Stomach (tissue), 9 donors: ENCODE data around the gene LMNB1. TPM values are rescaled to one million over a fixed set of nuclear protein-coding genes. Genes with fewer than 3 reads are reported as not detected.

ENCODE experiments used
- DNase-seq, 2 donors: peaks; one replicate each; pipeline versions ENCODE4 v3.0.0 to v3.0.0-alpha.2; 2013 to 2019
- H3K27ac ChIP-seq, 5 donors: fragments of 200-600 bp in 4 of 5; sonication (generic) in 4 of 5; one replicate each; pipeline ENCODE4 v1.5.1; 2013 to 2019; ENCODE audit warnings: mild to moderate bottlenecking in 1 of 5, moderate library complexity in 1 of 5
- H3K27me3 ChIP-seq, 3 donors: fragments of 200-600 bp; sonication (generic); one replicate each; pipeline ENCODE4 v1.5.1; 2017 to 2019; ENCODE audit warnings: mixed run types in 1 of 3
- H3K36me3 ChIP-seq, 4 donors: fragments of 200-600 bp; sonication (generic); 1 replicate in 3 of 4; 2 replicates in 1 of 4; pipeline ENCODE4 v1.5.1; 2016 to 2019
- H3K4me1 ChIP-seq, 4 donors: fragments of 200-600 bp; sonication (generic); one replicate each; pipeline ENCODE4 v1.5.1; 2016 to 2019
- H3K4me3 ChIP-seq, 4 donors: fragments of 200-600 bp; sonication (generic) in 3 of 4; one replicate each; pipeline ENCODE4 v1.5.1; 2016 to 2019; ENCODE audit warnings: mild to moderate bottlenecking in 1 of 4
- H3K9me3 ChIP-seq, 4 donors: fragments of 200-600 bp; sonication (generic); one replicate each; pipeline ENCODE4 v1.5.1; 2016 to 2019
- EP300 ChIP-seq: sonication (generic); formaldehyde crosslinking; IDR thresholded peaks from one replicate; pipeline ENCODE4 v1.6.1; 2017; ENCODE audit warnings: antibody characterized with exemption
- POLR2A ChIP-seq, 4 donors: fragments of 450-650 bp; IDR thresholded peaks; one replicate each; pipeline ENCODE4 v1.6.1; 2016; ENCODE audit warnings: antibody characterized with exemption in 4 of 4, control low read depth in 2 of 4, mild to moderate bottlenecking in 1 of 4, moderate library complexity in 1 of 4
- POLR2AphosphoS5 ChIP-seq, 3 donors: sonication (generic); formaldehyde crosslinking; IDR thresholded peaks; one replicate each; pipeline ENCODE4 v1.6.1; 2016; ENCODE audit warnings: antibody characterized with exemption in 3 of 3
- WGBS, 5 donors: extraction: QIAGEN DNeasy Blood & Tissue Kit in 3 of 5; methylation state at CpG; one replicate each; pipeline versions ENCODE4 v1.1.5 to v1.1.7; 2013 to 2018; 5-methylcytosine and 5-hydroxymethylcytosine counted together
- intact Hi-C: fragments of 100-400 bp; cut with DNase I; formaldehyde crosslinking; loops from one replicate; pipeline ENCODE4 v1.15.1; 2023; ENCODE audit warnings: low total_unique reads
- polyA plus RNA-seq, 3 donors: library from polyadenylated mRNA; stranded (reverse); fragments of 200-250 nt; gene quantifications; one replicate each; pipeline ENCODE4 v1.2.3, GENCODE V29; 2013
- total RNA-seq, 5 donors: library from RNA; depleted of rRNA; stranded (reverse); fragments of >200 nt; gene quantifications; one replicate each; pipeline versions ENCODE4 v1.1.0 to v1.2.3, GENCODE V29; 2014 to 2016
- TF ChIP-seq, protein P1 (sequence below), 7 experiments: fragments of 450-650 bp in 4 of 7; fragments of 200-600 bp in 3 of 7; sonication (generic) in 3 of 7; IDR thresholded peaks; one replicate each; pipeline ENCODE4 v1.5.1; 2016 to 2019; ENCODE audit warnings: antibody characterized with exemption in 7 of 7, control low read depth in 2 of 7, mild to moderate bottlenecking in 1 of 7
- donor health status: healthy with polysubstance abuse.
- donor health status: Bipolar disorder and iron deficiency.
- donor health status: healthy.

The LMNB1 gene
- total and polyA plus RNA-seq, 8 donors = 7.6 to 167 (median 9.9) TPM

DNA sequence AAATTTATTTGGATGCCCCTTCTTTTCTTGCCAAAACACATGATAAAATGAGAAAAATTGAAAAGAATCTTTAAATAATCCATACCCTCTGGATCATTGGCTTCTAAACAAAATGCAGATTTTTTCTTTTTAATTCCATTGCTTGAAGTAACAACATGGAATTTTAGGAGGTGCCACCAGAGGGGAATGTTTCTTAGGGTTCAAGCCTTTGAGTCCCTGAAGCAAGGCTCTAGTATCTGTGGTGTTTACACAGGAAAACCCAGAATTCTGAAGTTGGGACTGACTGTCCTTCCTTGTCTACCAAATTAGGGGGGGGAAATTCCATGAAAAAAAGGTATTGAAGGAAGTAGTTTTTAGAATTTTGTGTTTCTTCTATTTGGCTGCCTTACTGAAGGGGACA lies 69.4 kb downstream of the LMNB1 start:
- intact Hi-C loops = no loop called here
- TF ChIP-seq EP300 = no peak
- TF ChIP-seq, protein P1, sequence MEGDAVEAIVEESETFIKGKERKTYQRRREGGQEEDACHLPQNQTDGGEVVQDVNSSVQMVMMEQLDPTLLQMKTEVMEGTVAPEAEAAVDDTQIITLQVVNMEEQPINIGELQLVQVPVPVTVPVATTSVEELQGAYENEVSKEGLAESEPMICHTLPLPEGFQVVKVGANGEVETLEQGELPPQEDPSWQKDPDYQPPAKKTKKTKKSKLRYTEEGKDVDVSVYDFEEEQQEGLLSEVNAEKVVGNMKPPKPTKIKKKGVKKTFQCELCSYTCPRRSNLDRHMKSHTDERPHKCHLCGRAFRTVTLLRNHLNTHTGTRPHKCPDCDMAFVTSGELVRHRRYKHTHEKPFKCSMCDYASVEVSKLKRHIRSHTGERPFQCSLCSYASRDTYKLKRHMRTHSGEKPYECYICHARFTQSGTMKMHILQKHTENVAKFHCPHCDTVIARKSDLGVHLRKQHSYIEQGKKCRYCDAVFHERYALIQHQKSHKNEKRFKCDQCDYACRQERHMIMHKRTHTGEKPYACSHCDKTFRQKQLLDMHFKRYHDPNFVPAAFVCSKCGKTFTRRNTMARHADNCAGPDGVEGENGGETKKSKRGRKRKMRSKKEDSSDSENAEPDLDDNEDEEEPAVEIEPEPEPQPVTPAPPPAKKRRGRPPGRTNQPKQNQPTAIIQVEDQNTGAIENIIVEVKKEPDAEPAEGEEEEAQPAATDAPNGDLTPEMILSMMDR (IDR thresholded peaks at IDR 0.05) = no peak
- no peak for TF ChIP-seq POLR2A (IDR thresholded peaks at IDR 0.05)
- no peak for TF ChIP-seq POLR2AphosphoS5 (IDR thresholded peaks at IDR 0.05)
- H3K4me1 ChIP-seq = peaks cover 0 to 19% (median 10%) of the 10 kb centered on the region in 4 donors
- no peaks in the 10 kb centered on the region for H3K27me3 ChIP-seq
- DNase-seq = no peak
- no peak overlapping the region for H3K4me3 ChIP-seq
- H3K27ac ChIP-seq = peak overlapping the region in 1 of 5 donors; percentile 44
- no peaks in the 10 kb centered on the region for H3K36me3 ChIP-seq
- no peaks in the 10 kb centered on the region for H3K9me3 ChIP-seq

DNA sequence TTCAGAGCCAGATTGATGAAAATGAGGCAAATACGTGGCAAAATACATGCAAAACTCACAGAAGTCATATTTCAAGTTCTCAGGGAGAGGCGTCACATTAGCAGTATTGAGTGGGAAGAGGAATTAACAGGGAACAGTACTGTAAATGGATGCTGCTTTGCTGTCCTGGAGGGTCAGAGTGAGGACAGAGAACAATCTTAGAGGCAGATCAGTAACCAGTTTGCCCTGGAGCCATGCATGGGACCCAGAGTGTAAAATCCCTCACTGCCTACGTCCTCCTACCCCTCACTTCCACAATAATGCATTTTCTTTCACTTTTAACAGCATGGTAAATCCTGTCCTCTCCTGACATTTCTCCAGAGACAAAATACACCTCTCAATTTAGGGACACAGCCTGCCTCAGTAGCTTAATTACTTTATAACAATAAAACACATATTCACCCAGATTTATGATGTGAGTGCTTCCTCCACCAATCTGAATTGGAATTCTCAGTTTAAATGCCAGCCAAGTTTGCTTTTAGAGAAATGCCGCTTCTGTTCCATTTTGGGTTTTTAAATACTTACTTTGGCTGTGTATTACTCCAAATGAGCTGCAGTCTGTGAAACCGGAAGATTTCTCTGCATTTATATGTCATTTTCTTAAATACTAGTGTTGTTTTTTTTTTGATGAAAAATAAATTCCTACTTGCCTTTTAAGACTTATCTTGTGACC lies 70.0 kb downstream of the LMNB1 start:
- 86 to 93% (median 91%) methylated on average over 5 of the region's 5 CpGs for WGBS, 5 donors
- H3K4me3 ChIP-seq = no peak overlapping the region
- peaks cover 0 to 25% (median 14%) of the 10 kb centered on the region in 4 donors for H3K4me1 ChIP-seq
- no peaks in the 10 kb centered on the region for H3K9me3 ChIP-seq
- no peaks in the 10 kb centered on the region for H3K27me3 ChIP-seq
- no peak for TF ChIP-seq EP300
- TF ChIP-seq, protein P1 (IDR thresholded peaks at IDR 0.05) = no peak
- no peak for TF ChIP-seq POLR2AphosphoS5 (IDR thresholded peaks at IDR 0.05)
- TF ChIP-seq POLR2A (IDR thresholded peaks at IDR 0.05) = no peak
- no peak for DNase-seq
- intact Hi-C loops = no loop called here
- H3K36me3 ChIP-seq = no peaks in the 10 kb centered on the region
- peak overlapping the region in 2 of 5 donors; percentile 44 to 45 for H3K27ac ChIP-seq

DNA sequence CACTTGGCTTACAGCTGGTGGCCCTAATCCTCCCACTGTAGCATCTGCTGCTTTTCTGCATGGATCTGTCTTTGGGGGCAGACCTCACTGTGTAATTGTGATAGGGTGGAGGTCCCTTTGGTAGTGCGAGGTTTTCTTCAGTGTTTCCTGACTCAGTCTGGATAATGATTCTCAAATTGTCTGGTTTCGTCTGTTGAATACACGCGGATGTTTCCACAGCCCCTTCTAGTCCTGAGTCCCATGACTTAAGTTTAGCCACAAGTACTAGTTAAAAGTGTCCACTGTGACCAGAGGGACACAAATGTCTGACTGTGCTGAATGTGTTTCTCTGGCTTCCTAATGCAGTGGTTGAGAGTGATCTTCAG lies 70.5 kb downstream of the LMNB1 start:
- intact Hi-C loops = no loop called here
- Histone ChIP-seq H3K27me3 (no peaks in the 10 kb centered on the region), H3K4me1 (peaks cover 0 to 30% (median 18%) of the 10 kb centered on the region in 4 donors), H3K36me3 (no peaks in the 10 kb centered on the region), H3K9me3 (no peaks in the 10 kb centered on the region), H3K4me3 (no peak overlapping the region), H3K27ac (peak overlapping the region in 2 of 5 donors; percentile 44 to 45)
- DNase-seq = no peak
- WGBS, 5 donors = 71 to 94% (median 85%) methylated on average over 4 of the region's 4 CpGs
- TF ChIP-seq EP300 = no peak
- TF ChIP-seq POLR2A (IDR thresholded peaks at IDR 0.05) = no peak
- TF ChIP-seq POLR2AphosphoS5 (IDR thresholded peaks at IDR 0.05) = no peak
- TF ChIP-seq, protein P1 (IDR thresholded peaks at IDR 0.05) = no peak

DNA sequence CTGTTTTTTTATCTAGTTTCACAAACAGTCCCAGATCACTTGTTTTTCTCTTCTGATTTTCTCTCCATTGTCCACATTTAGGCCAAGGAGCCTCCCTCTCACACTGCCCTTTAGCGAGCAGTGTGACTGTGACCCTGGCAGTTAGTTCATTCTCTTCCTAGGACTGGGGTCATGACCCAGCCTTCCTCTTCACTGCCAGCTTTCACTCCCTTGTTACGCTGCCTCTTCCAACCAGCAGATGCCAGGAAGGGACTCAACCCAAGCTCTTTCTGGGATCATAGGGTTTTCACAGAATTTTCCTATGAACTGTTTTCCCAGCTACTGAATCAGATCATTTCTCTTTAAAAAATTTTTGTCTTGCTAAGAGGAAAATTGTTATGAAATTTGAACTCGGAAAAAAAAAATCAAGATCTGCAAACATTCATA lies 70.9 kb downstream of the LMNB1 start:
- Histone ChIP-seq H3K4me1 (peaks cover 0 to 34% (median 20%) of the 10 kb centered on the region in 4 donors), H3K36me3 (no peaks in the 10 kb centered on the region), H3K27ac (peak overlapping the region in 3 of 5 donors; percentile 25 to 45 (median 44)), H3K4me3 (no peak overlapping the region), H3K9me3 (no peaks in the 10 kb centered on the region), H3K27me3 (no peaks in the 10 kb centered on the region)
- DNase-seq = no peak
- WGBS, 5 donors = 76 to 88% (median 86%) methylated on average over 3 of the region's 3 CpGs
- intact Hi-C loops = no loop called here
- TF ChIP-seq, protein P1 (IDR thresholded peaks at IDR 0.05) = no peak
- TF ChIP-seq POLR2A (IDR thresholded peaks at IDR 0.05) (no peak), EP300 (no peak), POLR2AphosphoS5 (IDR thresholded peaks at IDR 0.05) (no peak)
